SH-SY5Y (cell line): Measurements from ENCODE around the gene HNF1A.

ENCODE experiments used
- GATA2 ChIP-seq: IDR thresholded peaks from 2 replicates; pipeline ENCODE4 v1.6.1; 2011; ENCODE audit warnings: mild to moderate bottlenecking, low read depth, low read length
- GATA3 ChIP-seq: IDR thresholded peaks from 2 replicates; pipeline ENCODE4 v1.6.1; 2011; ENCODE audit warnings: low read depth, mild to moderate bottlenecking, low read length, moderate library complexity

DNA sequence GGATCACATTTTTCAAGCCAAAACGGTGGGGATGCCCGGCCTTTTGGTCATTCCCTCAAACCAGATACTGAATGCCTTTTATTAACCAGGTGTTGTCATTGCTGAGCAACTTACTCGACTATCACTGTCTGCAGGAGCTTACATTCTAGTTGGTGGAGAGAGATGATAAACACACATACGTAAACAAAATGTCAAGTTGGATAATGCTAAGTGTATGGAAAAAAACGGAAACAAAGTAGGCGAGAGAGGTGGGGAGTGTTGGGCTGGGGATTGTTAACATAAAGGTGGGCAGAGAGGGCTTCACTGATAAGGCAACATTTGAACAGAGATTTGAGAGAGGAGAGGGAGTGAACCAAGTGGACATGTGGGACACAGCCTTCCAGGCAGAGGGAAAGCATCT is 33.5 kb downstream of the HNF1A start:
- TF ChIP-seq GATA3 = no peak
- TF ChIP-seq GATA2 = no peak
